Measurements from ENCODE around the gene CREG1. TPM values are rescaled to one million over a fixed set of nuclear protein-coding genes. Genes with fewer than 3 reads are reported as not detected.

Gene CREG1
- total RNA-seq, 1 donor from 2014 or later = 2.5 TPM

DNA sequence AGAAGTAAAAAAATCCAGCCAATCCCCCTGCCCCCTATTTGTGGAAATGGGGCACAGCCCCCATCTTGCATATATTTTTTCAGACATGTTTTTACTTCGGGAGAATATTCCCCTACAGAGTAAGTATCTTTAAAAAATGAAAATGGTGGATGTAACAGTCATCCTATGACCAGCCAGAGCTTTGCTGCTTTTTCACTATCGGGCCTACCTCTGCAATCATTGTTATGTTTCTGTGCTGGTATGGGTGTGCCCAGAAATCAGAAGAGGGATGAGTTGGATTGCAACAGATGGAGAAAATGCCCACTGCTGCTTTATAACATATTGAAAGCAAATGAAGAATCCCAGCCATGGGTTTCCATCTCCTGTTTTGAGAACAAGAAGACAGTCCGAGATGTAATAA, 38.1 kb downstream of the CREG1 start:
- H3K4me3 Mint-ChIP-seq (ENCODE audit: unreplicated experiment) = no peak overlapping the region
- no peak overlapping the region for H3K27ac Mint-ChIP-seq (ENCODE audit: unreplicated experiment)
- peaks cover 2% of the 10 kb centered on the region for H3K4me1 Mint-ChIP-seq (ENCODE audit: low read depth, unreplicated experiment)
- H3K36me3 Mint-ChIP-seq (ENCODE audit: unreplicated experiment) = no peaks in the 10 kb centered on the region
- DNase-seq = no peak
- no peaks in the 10 kb centered on the region for H3K9me3 Mint-ChIP-seq (ENCODE audit: unreplicated experiment)
- TF ChIP-seq, protein P1, sequence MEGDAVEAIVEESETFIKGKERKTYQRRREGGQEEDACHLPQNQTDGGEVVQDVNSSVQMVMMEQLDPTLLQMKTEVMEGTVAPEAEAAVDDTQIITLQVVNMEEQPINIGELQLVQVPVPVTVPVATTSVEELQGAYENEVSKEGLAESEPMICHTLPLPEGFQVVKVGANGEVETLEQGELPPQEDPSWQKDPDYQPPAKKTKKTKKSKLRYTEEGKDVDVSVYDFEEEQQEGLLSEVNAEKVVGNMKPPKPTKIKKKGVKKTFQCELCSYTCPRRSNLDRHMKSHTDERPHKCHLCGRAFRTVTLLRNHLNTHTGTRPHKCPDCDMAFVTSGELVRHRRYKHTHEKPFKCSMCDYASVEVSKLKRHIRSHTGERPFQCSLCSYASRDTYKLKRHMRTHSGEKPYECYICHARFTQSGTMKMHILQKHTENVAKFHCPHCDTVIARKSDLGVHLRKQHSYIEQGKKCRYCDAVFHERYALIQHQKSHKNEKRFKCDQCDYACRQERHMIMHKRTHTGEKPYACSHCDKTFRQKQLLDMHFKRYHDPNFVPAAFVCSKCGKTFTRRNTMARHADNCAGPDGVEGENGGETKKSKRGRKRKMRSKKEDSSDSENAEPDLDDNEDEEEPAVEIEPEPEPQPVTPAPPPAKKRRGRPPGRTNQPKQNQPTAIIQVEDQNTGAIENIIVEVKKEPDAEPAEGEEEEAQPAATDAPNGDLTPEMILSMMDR (IDR thresholded peaks at IDR 0.05; ENCODE audit: partially characterized antibody, unreplicated experiment) = no peak
- no peaks in the 10 kb centered on the region for H3K27me3 Mint-ChIP-seq (ENCODE audit: unreplicated experiment)

DNA sequence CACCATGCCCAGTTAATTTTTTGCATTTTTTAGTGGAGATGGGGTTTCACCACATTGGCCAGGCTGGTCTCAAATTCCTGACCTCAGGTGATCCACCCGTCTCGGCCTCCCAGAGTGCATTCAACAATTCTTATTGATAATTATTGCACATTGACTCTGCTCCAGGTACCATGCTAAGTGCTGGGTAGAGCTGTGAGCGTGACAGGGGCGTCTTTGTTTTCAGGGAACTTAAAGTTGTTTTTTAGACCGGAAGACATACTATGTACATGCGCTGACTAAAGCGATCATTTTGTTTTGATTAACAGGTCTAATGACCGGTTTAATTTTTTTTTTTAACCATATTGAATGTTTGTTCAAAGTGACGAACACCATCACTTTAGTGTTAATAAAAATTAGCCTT, 39.3 kb downstream of the CREG1 start:
- H3K4me1 Mint-ChIP-seq (ENCODE audit: low read depth, unreplicated experiment) = peaks cover 2% of the 10 kb centered on the region
- no peak overlapping the region for H3K4me3 Mint-ChIP-seq (ENCODE audit: unreplicated experiment)
- H3K36me3 Mint-ChIP-seq (ENCODE audit: unreplicated experiment) = no peaks in the 10 kb centered on the region
- TF ChIP-seq, protein P1 (IDR thresholded peaks at IDR 0.05; ENCODE audit: partially characterized antibody, unreplicated experiment) = no peak
- no peak overlapping the region for H3K27ac Mint-ChIP-seq (ENCODE audit: unreplicated experiment)
- peaks cover 3% of the 10 kb centered on the region for H3K27me3 Mint-ChIP-seq (ENCODE audit: unreplicated experiment)
- no peak for DNase-seq
- H3K9me3 Mint-ChIP-seq (ENCODE audit: unreplicated experiment) = peaks cover under 1% of the 10 kb centered on the region

DNA sequence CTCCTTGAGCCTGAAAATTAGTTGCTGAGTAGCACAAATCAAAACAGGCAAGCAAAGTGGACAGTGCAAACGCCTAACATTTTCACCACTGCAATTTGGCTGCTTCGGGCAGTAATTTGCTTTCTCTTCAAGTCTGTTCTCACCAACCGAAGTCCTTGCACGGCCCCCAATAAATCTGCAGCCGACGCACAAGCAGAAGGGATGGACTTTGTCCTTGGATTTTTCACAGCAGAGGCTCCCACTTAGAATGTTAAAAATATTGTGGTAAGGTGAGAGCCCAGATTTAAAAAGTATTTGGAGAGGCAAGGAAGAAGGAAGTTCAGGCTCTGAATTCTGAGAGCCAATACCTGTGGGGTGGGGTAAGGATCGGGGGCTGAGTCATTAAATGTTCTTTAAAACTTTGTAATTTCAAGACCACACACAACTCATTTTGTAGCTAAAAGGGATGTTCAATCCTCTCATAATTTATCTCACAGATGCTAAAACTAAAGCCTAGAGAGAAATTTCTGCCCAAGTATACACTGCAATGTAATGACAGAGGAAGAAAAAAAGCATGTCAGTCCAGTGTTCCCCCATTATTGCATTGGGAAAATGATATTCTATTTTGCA, 41.4 kb downstream of the CREG1 start:
- no peaks in the 10 kb centered on the region for H3K36me3 Mint-ChIP-seq (ENCODE audit: unreplicated experiment)
- H3K27ac Mint-ChIP-seq (ENCODE audit: unreplicated experiment) = no peak overlapping the region
- H3K27me3 Mint-ChIP-seq (ENCODE audit: unreplicated experiment) = peaks cover 3% of the 10 kb centered on the region
- DNase-seq = no peak
- TF ChIP-seq, protein P1 (IDR thresholded peaks at IDR 0.05; ENCODE audit: partially characterized antibody, unreplicated experiment) = no peak
- H3K9me3 Mint-ChIP-seq (ENCODE audit: unreplicated experiment) = peaks cover 2% of the 10 kb centered on the region
- H3K4me3 Mint-ChIP-seq (ENCODE audit: unreplicated experiment) = no peak overlapping the region
- H3K4me1 Mint-ChIP-seq (ENCODE audit: low read depth, unreplicated experiment) = no peaks in the 10 kb centered on the region

DNA sequence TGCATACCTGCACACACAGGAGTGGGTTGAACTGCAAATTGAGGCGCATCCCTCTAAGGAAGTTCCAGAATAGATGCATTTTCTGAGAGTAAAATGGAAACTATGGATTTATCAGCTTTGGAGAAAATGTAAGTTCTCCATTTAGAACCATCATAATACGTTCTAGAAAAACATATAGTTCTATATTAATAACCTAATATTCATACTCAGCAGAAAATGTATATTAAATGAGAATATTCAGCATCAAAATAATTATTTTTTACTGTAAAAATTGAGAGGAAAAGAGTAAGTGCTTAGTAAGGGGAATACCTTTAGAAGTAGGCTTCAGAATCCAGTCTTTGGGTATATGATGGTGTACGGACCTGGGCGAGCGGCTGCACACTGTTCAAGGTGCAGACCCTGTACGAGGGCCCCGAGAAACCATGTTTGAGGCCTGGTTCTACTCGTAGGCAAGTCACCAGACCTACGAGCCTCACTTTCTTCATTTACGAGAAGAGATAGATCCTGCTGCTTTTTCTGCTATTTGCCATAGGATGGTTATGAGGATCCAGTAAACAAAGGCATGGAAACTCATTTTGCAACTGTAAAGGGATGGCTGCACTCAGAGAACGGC, 42.1 kb downstream of the CREG1 start:
- no peaks in the 10 kb centered on the region for H3K4me1 Mint-ChIP-seq (ENCODE audit: low read depth, unreplicated experiment)
- no peak for DNase-seq
- TF ChIP-seq, protein P1 (IDR thresholded peaks at IDR 0.05; ENCODE audit: partially characterized antibody, unreplicated experiment) = no peak

DNA sequence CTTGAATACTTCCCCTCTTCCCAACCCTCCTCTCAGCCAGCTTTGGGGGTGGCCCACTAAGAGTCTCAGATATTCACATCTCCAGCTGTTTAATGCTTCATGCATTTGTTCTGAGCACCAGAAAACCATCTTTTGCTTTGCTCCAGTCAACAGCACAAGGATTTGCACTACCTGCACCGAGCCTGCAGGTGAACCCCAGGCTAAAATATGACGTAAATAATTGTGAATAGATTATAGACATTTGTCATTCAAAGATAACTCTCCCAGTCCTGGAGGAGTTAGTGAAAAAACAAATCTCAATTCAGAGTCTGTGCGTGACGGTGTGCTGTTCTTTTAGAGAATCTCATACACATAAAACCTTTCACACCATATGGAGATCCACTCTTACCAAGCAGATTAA, 42.7 kb downstream of the CREG1 start:
- no peaks in the 10 kb centered on the region for H3K4me1 Mint-ChIP-seq (ENCODE audit: low read depth, unreplicated experiment)
- H3K27me3 Mint-ChIP-seq (ENCODE audit: unreplicated experiment) = peaks cover 3% of the 10 kb centered on the region
- no peak overlapping the region for H3K27ac Mint-ChIP-seq (ENCODE audit: unreplicated experiment)
- DNase-seq = no peak
- H3K36me3 Mint-ChIP-seq (ENCODE audit: unreplicated experiment) = no peaks in the 10 kb centered on the region
- no peak overlapping the region for H3K4me3 Mint-ChIP-seq (ENCODE audit: unreplicated experiment)
- H3K9me3 Mint-ChIP-seq (ENCODE audit: unreplicated experiment) = peaks cover 2% of the 10 kb centered on the region
- TF ChIP-seq, protein P1 (IDR thresholded peaks at IDR 0.05; ENCODE audit: partially characterized antibody, unreplicated experiment) = no peak

More for the DNA sequence above, 42.1 kb downstream of the CREG1 start:
- Mint-ChIP-seq H3K9me3 (ENCODE audit: unreplicated experiment) (peaks cover 2% of the 10 kb centered on the region), H3K36me3 (ENCODE audit: unreplicated experiment) (no peaks in the 10 kb centered on the region), H3K4me3 (ENCODE audit: unreplicated experiment) (no peak overlapping the region), H3K27me3 (ENCODE audit: unreplicated experiment) (peaks cover 3% of the 10 kb centered on the region), H3K27ac (ENCODE audit: unreplicated experiment) (no peak overlapping the region)

Measured in glutamatergic neuron (in vitro differentiated cells).